GM21515 (cell line): ENCODE measurements around the gene OLFML3.
"Not testable (repeated sequence)": the region's sequence is repeated elsewhere in the genome, so short reads cannot be mapped to it uniquely, and the experiment has no call there.

ENCODE experiments used
- ATAC-seq: cut with Tn5 transposase; IDR thresholded peaks from one replicate; pipeline ENCODE4 v1.9.1; 2021; ENCODE audit not compliant: unreplicated experiment

OLFML3 gene

GRCh38 chr1:113990961-113991360 lies 11.7 kb downstream of the OLFML3 start:
- ATAC-seq = no peak

- ATAC-seq = no peak
Measured at GRCh38 chr1:113991467-113991997, 12.3 kb downstream of the OLFML3 start.

GRCh38 chr1:113993072-113993471 lies 13.8 kb downstream of the OLFML3 start:
- no peak for ATAC-seq

- ATAC-seq = no peak
Measured at GRCh38 chr1:113993766-113994165, 14.5 kb downstream of the OLFML3 start.

- ATAC-seq = no peak
Measured at GRCh38 chr1:113995382-113995781, 16.1 kb downstream of the OLFML3 start.

- no peak for ATAC-seq
Measured at GRCh38 chr1:113998361-113998760, 19.1 kb downstream of the OLFML3 start.

GRCh38 chr1:113999233-113999632 lies 20.0 kb downstream of the OLFML3 start:
- ATAC-seq = no peak

- ATAC-seq = no peak
Measured at GRCh38 chr1:113999799-114000198, 20.5 kb downstream of the OLFML3 start.

- ATAC-seq = no peak
Measured at GRCh38 chr1:114000406-114000805, 21.1 kb downstream of the OLFML3 start.

GRCh38 chr1:114002492-114003239 lies 23.4 kb downstream of the OLFML3 start:
- ATAC-seq = no peak

GRCh38 chr1:114003431-114003830 lies 24.2 kb downstream of the OLFML3 start:
- no peak for ATAC-seq

- ATAC-seq = not testable (repeated sequence)
Measured at GRCh38 chr1:114006825-114007224, 27.6 kb downstream of the OLFML3 start.

- ATAC-seq = no peak
Measured at GRCh38 chr1:114008480-114008941, 29.2 kb downstream of the OLFML3 start.

- ATAC-seq = no peak
Measured at GRCh38 chr1:114008993-114009392, 29.7 kb downstream of the OLFML3 start.

- ATAC-seq = no peak
Measured at GRCh38 chr1:114009393-114009792, 30.1 kb downstream of the OLFML3 start.

- no peak for ATAC-seq
Measured at GRCh38 chr1:114010433-114011184, 31.3 kb downstream of the OLFML3 start.

GRCh38 chr1:114011796-114012195 lies 32.5 kb downstream of the OLFML3 start:
- ATAC-seq = no peak

- ATAC-seq = no peak
Measured at GRCh38 chr1:114015075-114015474, 35.8 kb downstream of the OLFML3 start.

GRCh38 chr1:114019724-114020123 lies 40.5 kb downstream of the OLFML3 start:
- ATAC-seq = not testable (repeated sequence)

- ATAC-seq = no peak
Measured at GRCh38 chr1:114021665-114022099, 42.4 kb downstream of the OLFML3 start.

- no peak for ATAC-seq
Measured at GRCh38 chr1:114022877-114023276, 43.6 kb downstream of the OLFML3 start.

- no peak for ATAC-seq
Measured at GRCh38 chr1:114023377-114023776, 44.1 kb downstream of the OLFML3 start.
